Epithelial cell of proximal tubule (primary cell): Measurements from ENCODE around the gene PRPSAP2. TPM values are rescaled to one million over a fixed set of nuclear protein-coding genes. Genes with fewer than 3 reads are reported as not detected.
"Not testable (repeated sequence)": the region's sequence is repeated elsewhere in the genome, so short reads cannot be mapped to it uniquely, and the experiment has no call there.

Experiments
- DNase-seq: peaks from one replicate; pipeline ENCODE4 v3.0.0-alpha.2; 2011; ENCODE audit warnings: low read depth
- H3K4me3 ChIP-seq: 2 replicates; pipeline ENCODE4 v1.5.1; 2011; ENCODE audit warnings: low read depth, mild to moderate bottlenecking, low read length
- total RNA-seq: library from RNA; depleted of rRNA; stranded (reverse); fragments of >200 nt; gene quantifications from 2 replicates; pipeline ENCODE4 v1.2.3, GENCODE V29; 2015
- TF ChIP-seq, protein P1 (sequence below): conservative IDR thresholded peaks from 2 replicates; pipeline ENCODE4 v1.5.1; 2012; ENCODE audit warnings: low read depth, mild to moderate bottlenecking, low read length

PRPSAP2 gene
- total RNA-seq, 1 donor from 2014 or later = 20.5 TPM

- H3K4me3 ChIP-seq = no peak overlapping the region
- no peak for DNase-seq
- TF ChIP-seq, protein P1, sequence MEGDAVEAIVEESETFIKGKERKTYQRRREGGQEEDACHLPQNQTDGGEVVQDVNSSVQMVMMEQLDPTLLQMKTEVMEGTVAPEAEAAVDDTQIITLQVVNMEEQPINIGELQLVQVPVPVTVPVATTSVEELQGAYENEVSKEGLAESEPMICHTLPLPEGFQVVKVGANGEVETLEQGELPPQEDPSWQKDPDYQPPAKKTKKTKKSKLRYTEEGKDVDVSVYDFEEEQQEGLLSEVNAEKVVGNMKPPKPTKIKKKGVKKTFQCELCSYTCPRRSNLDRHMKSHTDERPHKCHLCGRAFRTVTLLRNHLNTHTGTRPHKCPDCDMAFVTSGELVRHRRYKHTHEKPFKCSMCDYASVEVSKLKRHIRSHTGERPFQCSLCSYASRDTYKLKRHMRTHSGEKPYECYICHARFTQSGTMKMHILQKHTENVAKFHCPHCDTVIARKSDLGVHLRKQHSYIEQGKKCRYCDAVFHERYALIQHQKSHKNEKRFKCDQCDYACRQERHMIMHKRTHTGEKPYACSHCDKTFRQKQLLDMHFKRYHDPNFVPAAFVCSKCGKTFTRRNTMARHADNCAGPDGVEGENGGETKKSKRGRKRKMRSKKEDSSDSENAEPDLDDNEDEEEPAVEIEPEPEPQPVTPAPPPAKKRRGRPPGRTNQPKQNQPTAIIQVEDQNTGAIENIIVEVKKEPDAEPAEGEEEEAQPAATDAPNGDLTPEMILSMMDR = no peak
Measured at GRCh38 chr17:18916816-18917500, 59.0 kb downstream of the PRPSAP2 start.

DNA sequence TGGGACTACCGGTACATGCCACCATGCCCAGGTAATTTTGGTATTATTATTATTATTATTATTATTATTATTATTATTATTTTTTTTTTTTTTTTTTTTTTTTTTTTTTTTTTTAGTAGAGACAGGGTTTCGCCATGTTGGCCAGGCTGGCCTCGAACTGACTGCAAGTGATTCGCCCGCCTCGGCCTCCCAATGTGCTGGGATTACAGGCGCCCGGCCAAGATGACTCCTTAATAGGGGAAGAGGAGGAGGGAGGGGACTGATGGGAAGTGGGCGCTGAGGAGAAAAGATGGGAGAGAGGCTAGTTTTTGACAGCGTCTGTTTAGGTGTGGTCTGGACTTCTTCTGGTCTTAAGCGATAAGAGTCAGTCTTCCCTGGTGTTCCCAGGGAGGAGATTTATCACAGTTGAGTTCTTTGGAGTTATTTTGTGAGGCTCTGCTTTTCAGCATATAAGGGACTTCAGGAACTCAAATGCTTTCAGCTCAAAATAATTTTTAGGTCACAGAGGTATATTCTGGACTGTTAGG, 59.6 kb downstream of the PRPSAP2 start:
- H3K4me3 ChIP-seq = no peak overlapping the region
- TF ChIP-seq, protein P1 = no peak
- DNase-seq = no peak

DNA sequence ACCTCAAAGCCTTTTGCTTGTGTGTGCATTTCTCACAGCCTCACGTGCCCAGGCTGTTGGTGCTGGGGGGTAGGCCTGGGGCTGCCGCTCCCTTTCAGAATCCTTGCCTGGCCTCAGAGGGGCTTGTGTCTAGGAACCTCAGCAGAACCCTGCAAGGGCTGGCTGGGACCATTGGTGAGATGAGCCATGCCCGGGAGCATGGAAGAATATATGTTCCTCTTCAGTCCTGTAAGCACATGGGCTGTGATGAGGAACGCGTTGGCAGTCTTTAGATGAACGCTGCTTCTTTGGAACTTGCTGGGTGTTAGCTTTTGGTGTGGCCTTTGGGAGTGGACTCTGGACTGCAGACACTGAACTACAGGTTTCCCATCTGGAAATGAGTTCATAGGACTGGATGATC, 62.0 kb downstream of the PRPSAP2 start:
- H3K4me3 ChIP-seq = no peak overlapping the region
- TF ChIP-seq, protein P1 = no peak
- no peak for DNase-seq

- TF ChIP-seq, protein P1 = no peak
- H3K4me3 ChIP-seq = no peak overlapping the region
- no peak for DNase-seq
Measured at GRCh38 chr17:18920911-18921441, 63.0 kb downstream of the PRPSAP2 start.

DNA sequence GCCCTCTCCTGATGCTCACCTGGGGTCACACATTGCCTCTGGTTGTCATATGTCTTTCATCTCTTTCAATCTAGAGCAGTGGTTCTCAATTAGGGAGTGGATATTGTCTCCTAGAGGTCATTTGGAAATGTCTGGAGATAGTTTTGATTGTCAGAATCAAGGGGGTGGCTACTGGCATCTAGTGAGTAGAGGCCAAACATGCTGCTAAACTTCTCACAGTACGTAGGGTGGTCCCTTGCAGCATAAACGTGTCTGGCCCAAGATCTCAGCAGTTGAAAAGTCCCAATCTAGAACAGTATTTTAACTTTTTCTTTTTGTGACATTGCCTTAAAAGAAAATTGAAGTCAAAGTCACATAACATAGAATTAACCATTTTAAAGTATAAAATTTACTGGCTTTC, 63.6 kb downstream of the PRPSAP2 start:
- no peak overlapping the region for H3K4me3 ChIP-seq
- TF ChIP-seq, protein P1 = no peak

DNA sequence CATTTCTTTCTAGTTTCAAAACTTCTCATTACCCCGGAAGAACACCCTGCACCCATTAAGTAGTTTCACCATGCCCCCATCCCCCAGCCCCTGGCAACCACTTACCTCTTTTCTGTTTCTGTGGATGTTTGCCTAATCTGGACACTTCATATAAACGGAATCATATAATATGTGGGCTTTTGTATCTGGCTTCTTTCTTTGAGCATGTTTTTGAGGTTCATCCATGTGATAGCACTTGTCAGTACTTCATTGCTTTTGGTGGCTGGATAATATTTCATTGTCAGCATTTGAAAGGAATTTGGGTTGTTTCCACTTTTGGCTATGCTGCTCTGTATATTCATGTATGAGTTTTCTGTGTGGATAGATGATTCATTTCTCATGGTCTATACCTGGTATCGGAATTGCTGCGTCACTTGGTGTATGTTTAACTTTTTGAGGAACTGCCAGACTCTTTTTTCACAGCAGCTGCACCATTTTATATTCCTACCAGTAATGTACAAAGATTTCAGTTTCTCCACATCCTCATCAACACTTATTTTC, 64.1 kb downstream of the PRPSAP2 start:
- H3K4me3 ChIP-seq = no peak overlapping the region
- no peak for DNase-seq
- TF ChIP-seq, protein P1 = no peak

More for the DNA sequence above, 63.6 kb downstream of the PRPSAP2 start:
- no peak for DNase-seq

GRCh38 chr17:18922596-18922995, 64.7 kb downstream of the PRPSAP2 start:
- DNase-seq, H3K4me3 ChIP-seq: not testable (repeated sequence)
